Measurements from ENCODE around the gene OR10A3. TPM values are rescaled to one million over a fixed set of nuclear protein-coding genes. Genes with fewer than 3 reads are reported as not detected.
A peak's percentile ranks its signal among the peaks of the same experiment; 100 is the strongest.
"Not testable (repeated sequence)": the region's sequence is repeated elsewhere in the genome, so short reads cannot be mapped to it uniquely, and the experiment has no call there.

Gene OR10A3, protein sequence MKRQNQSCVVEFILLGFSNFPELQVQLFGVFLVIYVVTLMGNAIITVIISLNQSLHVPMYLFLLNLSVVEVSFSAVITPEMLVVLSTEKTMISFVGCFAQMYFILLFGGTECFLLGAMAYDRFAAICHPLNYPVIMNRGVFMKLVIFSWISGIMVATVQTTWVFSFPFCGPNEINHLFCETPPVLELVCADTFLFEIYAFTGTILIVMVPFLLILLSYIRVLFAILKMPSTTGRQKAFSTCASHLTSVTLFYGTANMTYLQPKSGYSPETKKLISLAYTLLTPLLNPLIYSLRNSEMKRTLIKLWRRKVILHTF
- total RNA-seq = not detected
- long read RNA-seq, donor 1 = 0 reads
- long read RNA-seq, donor 2 = 0 reads

DNA sequence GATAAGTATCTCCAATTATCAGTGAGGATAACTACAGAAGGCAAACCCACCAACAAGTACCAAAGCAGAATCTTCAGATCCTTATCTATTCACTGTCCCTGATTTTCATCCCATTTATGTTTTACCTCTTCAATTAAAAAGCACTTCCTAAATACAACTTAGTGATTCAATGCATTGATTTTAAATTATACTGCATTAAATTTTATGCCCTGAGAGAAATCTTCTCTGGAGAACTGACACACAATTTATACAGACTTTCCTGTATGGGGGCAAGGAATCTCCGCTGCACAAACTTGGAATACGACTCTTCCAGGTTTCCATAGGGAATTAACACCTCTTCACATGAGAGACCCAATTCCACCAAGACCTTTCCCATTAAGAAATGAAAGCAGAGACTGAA, at the start of gene OR10A3:
TSS of gene OR10A3 (minus strand) at position 101 of the 400 bp plus-strand sequence. CDS start 2,188 bp downstream, outside the sequence.
- intact Hi-C loops (cut with DNase I, micrococcal nuclease) = no loop called here
- Histone ChIP-seq H3K4me3 (no peak within 1 kb of the TSS), H3K36me3 (ENCODE audit: low read depth) (no peaks in the 10 kb centered on the region), H3K9me3 (peaks cover 17% of the 10 kb centered on the region), H3K4me1 (ENCODE audit: low read depth) (no peaks in the 10 kb centered on the region)
- DNase-seq (no peak), ATAC-seq (no peak)
- TF ChIP-seq, protein P1, sequence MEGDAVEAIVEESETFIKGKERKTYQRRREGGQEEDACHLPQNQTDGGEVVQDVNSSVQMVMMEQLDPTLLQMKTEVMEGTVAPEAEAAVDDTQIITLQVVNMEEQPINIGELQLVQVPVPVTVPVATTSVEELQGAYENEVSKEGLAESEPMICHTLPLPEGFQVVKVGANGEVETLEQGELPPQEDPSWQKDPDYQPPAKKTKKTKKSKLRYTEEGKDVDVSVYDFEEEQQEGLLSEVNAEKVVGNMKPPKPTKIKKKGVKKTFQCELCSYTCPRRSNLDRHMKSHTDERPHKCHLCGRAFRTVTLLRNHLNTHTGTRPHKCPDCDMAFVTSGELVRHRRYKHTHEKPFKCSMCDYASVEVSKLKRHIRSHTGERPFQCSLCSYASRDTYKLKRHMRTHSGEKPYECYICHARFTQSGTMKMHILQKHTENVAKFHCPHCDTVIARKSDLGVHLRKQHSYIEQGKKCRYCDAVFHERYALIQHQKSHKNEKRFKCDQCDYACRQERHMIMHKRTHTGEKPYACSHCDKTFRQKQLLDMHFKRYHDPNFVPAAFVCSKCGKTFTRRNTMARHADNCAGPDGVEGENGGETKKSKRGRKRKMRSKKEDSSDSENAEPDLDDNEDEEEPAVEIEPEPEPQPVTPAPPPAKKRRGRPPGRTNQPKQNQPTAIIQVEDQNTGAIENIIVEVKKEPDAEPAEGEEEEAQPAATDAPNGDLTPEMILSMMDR (IDR thresholded peaks at IDR 0.05) = no peak

DNA sequence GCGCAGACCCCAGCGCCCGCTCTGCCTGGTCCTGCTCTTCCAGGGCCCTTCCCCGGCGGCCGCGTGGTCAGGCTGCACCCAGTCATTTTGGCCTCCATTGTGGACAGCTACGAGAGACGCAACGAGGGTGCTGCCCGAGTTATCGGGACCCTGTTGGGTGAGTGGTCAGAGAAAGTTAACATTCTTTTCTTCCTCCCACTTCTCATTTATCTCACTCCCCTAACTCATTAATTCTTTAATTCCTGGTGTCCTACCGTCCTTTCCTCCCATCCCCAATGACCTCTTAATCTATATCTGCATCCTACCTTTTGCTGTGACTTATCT, 46.0 kb upstream of the OR10A3 start:
- ATAC-seq = peak; percentile 3
- Histone ChIP-seq H3K4me3 (peak overlapping the region; percentile 94), H3K4me1 (ENCODE audit: low read depth) (peaks cover 27% of the 10 kb centered on the region)
- intact Hi-C loops (cut with DNase I, micrococcal nuclease) = loop anchor here (5.0 to 10.0 kb wide), 2 partner anchors 93 to 95 kb away; no protein-coding TSS in a partner anchor
- DNase-seq; H3K36me3 ChIP-seq (ENCODE audit: low read depth); H3K9me3 ChIP-seq: not testable (repeated sequence)

DNA sequence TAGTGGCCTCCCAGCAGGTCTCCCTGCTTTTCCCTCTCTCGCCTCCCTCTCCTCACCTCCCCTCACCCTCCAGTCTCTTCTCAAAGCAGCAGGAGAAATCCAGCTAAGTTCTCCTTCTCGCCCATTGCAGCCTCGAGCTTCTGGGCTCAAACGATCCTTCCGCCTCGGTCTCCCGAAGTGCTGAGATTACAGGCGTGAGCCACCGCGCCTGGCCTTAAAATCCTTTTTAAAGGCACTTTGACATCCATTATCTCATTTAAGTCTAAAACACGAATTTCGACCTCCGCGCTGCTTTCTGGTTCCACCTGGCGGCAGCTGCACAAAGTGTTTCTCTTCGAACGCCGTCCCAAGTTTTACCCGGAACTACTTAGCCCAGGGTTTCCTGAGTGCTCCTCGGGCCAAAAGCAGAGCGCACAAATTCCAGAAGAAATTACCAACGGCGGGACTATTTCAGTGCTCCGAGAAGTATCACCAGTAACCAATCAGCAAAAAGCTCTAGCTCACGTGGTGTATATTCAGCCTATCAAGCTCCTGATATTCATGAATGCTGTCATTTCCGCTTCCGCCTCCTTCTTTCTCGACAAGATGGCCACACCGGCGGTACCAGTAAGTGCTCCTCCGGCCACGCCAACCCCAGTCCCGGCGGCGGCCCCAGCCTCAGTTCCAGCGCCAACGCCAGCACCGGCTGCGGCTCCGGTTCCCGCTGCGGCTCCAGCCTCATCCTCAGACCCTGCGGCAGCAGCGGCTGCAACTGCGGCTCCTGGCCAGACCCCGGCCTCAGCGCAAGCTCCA, 45.5 kb upstream of the OR10A3 start, which contains the start of gene EIF3F:
TSS of gene EIF3F (plus strand) at position 570 of the 792 bp plus-strand sequence. CDS start at position 586, 16 bp downstream.
- peak within 1 kb of the TSS; percentile 94 for H3K4me3 ChIP-seq

DNA sequence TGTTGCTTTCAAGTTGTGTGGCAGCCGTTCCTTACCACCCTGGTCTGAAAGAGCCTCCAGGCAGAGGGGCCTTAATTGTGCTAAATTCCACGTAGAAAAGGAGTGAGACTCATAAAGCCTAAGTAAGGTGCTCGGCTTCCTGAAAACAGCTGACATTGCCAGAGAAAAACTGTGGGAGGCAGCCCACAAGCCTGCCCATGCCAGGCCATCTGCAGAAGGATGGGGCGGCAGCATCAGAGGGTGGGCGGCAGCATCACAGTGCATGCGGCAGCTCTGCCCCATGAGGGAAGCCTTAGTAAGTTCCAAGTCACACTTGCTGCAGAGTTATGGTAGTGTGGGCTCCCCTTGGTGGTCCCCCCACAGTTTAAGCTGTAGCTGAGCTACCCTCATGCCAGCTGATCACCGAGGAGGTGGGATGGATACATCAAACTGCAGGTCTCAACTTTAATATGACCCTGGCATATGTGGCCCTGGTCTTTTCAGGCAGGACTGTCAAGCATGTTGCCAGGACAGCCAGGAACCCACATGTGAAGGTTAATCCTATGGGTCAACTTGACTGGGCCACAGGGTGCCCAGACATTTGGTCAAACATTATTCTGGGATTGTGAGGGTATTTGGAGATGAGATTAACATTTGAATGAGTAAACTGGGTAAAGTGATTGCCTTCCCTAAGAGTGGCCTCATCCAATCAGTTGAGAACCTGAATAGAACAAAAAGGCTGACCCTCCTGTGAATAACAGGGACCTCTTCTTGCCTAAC, 42.5 kb upstream of the OR10A3 start:
- TF ChIP-seq, protein P1 (IDR thresholded peaks at IDR 0.05) = no peak
- no peaks in the 10 kb centered on the region for H3K9me3 ChIP-seq
- DNase-seq (no peak), ATAC-seq (no peak)
- peaks cover 23% of the 10 kb centered on the region for H3K4me1 ChIP-seq (ENCODE audit: low read depth)
- no peak overlapping the region for H3K4me3 ChIP-seq
- intact Hi-C loops (cut with DNase I, micrococcal nuclease) = loop anchor here in 1 of 2 donors (10.0 kb wide), 1 partner anchor 89 kb away; no protein-coding TSS in a partner anchor
- H3K36me3 ChIP-seq (ENCODE audit: low read depth) = no peaks in the 10 kb centered on the region

More for the DNA sequence above, 45.5 kb upstream of the OR10A3 start, which contains the start of gene EIF3F:
- ATAC-seq (peak; percentile 99), DNase-seq (peak; percentile 86 to 99 (median 88))
- Histone ChIP-seq H3K9me3 (no peaks in the 10 kb centered on the region), H3K36me3 (ENCODE audit: low read depth) (no peaks in the 10 kb centered on the region), H3K4me1 (ENCODE audit: low read depth) (peaks cover 27% of the 10 kb centered on the region)
- TF ChIP-seq, protein P1 (IDR thresholded peaks at IDR 0.05) = peak; percentile 77
- intact Hi-C loops (cut with DNase I, micrococcal nuclease) = loop anchor here (5.0 to 10.0 kb wide), 2 partner anchors 92 to 95 kb away; no protein-coding TSS in a partner anchor

DNA sequence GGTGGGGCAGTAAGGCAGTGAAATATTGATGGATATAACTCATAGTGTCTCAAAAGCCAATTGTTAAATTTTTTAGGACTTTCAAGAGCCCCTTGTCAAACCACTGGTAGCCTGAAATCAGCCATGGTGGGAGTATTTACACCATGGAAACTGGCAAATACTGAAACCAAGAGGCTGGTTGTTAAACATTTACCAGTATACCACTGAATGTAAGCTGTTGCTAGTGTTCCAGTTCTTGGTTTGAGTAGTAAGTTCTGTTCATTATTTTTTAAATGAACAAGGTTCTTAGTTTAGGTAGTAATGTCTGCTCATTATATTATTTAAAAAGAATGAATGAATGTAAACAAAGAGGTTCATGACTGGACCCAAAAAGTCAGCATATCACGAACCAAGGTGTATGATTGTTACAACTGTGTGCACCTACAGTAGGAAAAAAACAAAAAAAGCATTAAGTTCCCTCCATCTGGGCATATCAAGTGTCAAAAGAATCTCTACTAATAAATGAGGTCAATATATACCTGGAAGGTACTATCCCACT, 41.1 kb upstream of the OR10A3 start:
- intact Hi-C loops (cut with DNase I, micrococcal nuclease) = loop anchor here in 1 of 2 donors (10.0 kb wide), 1 partner anchor 88 kb away; no protein-coding TSS in a partner anchor
- no peak for DNase-seq
- no peak for ATAC-seq
- Histone ChIP-seq H3K36me3 (ENCODE audit: low read depth) (no peaks in the 10 kb centered on the region), H3K4me3 (no peak overlapping the region), H3K9me3 (no peaks in the 10 kb centered on the region), H3K4me1 (ENCODE audit: low read depth) (peaks cover 9% of the 10 kb centered on the region)
- TF ChIP-seq, protein P1 (IDR thresholded peaks at IDR 0.05) = no peak
